ENCODE results near the gene CDR2L.

DNA sequence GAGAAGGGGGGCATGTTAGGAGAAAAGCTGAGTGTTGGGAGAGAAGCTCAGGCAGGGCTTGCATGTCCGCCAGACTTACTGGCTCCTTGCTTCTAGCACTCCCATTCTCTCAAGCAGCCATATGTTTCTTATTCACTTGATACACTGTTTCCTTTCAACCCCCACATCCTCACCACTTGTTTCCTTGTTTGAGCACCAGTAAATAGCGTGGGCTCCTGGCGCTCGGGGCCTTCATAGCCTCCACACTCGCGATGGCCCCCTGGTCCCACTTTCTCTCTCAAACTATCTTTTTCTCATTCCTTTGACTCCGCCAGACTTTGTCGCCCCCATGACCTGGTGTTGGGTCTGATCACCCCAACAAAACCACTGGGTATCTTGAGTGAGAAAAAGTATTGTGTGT is 42.7 kb downstream of the CDR2L start:
- TF ChIP-seq, protein P1, sequence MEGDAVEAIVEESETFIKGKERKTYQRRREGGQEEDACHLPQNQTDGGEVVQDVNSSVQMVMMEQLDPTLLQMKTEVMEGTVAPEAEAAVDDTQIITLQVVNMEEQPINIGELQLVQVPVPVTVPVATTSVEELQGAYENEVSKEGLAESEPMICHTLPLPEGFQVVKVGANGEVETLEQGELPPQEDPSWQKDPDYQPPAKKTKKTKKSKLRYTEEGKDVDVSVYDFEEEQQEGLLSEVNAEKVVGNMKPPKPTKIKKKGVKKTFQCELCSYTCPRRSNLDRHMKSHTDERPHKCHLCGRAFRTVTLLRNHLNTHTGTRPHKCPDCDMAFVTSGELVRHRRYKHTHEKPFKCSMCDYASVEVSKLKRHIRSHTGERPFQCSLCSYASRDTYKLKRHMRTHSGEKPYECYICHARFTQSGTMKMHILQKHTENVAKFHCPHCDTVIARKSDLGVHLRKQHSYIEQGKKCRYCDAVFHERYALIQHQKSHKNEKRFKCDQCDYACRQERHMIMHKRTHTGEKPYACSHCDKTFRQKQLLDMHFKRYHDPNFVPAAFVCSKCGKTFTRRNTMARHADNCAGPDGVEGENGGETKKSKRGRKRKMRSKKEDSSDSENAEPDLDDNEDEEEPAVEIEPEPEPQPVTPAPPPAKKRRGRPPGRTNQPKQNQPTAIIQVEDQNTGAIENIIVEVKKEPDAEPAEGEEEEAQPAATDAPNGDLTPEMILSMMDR (conservative IDR thresholded peaks at IDR 0.05 in 1 of 2, IDR thresholded peaks at IDR 0.05 in 1 of 2; ENCODE audit: extremely low read depth in 1 of 2, insufficient read depth in 1 of 2, low read depth in 1 of 2, low read length in 2 of 2), result no peak
- no peak for TF ChIP-seq EZH2 (IDR thresholded peaks at IDR 0.05; ENCODE audit: borderline replicate concordance, low read length)
